Stimulated activated CD4-positive, alpha-beta T cell treated with anti-CD3 and anti-CD28 coated beads, Interleukin-2, amount 100 ng/mL, for 4 hours (primary cell): ENCODE data around the gene SSC4D.
A peak's percentile ranks its signal among the peaks of the same experiment; 100 is the strongest.
"Not testable (repeated sequence)": the region's sequence is repeated elsewhere in the genome, so short reads cannot be mapped to it uniquely, and the experiment has no call there.

Experiments used
- DNase-seq: peaks from one replicate; pipeline ENCODE4 v3.0.0-alpha.2; 2020; ENCODE audit warnings: low read depth

Gene SSC4D

GRCh38 chr7:76383089-76383944 lies 26.2 kb downstream of the SSC4D start:
- DNase-seq: no peak

GRCh38 chr7:76381814-76382213 lies 27.7 kb downstream of the SSC4D start:
- DNase-seq: no peak

- no peak for DNase-seq
Measured at GRCh38 chr7:76380623-76380966, 28.9 kb downstream of the SSC4D start.

GRCh38 chr7:76377186-76377918 lies 32.1 kb downstream of the SSC4D start:
- DNase-seq: no peak

- DNase-seq: no peak
Measured at GRCh38 chr7:76375251-76375650, 34.2 kb downstream of the SSC4D start.

GRCh38 chr7:76372984-76373833 lies 36.3 kb downstream of the SSC4D start:
- no peak for DNase-seq

GRCh38 chr7:76371396-76371795 lies 38.1 kb downstream of the SSC4D start:
- DNase-seq: no peak

GRCh38 chr7:76369018-76369417 lies 40.5 kb downstream of the SSC4D start:
- no peak for DNase-seq

- no peak for DNase-seq
Measured at GRCh38 chr7:76368190-76368589, 41.3 kb downstream of the SSC4D start.

- DNase-seq: no peak
Measured at GRCh38 chr7:76364198-76364584, 45.3 kb downstream of the SSC4D start.

- not testable (repeated sequence) for DNase-seq
Measured at GRCh38 chr7:76363754-76364153, 45.7 kb downstream of the SSC4D start.

GRCh38 chr7:76359978-76360638 lies 49.4 kb downstream of the SSC4D start:
- DNase-seq: no peak

GRCh38 chr7:76359111-76359977 lies 50.2 kb downstream of the SSC4D start:
- DNase-seq: peak; percentile 92

- DNase-seq: peak; percentile 79
Measured at GRCh38 chr7:76358481-76359110, 50.9 kb downstream of the SSC4D start, which contains the start of gene YWHAG. TSS of gene YWHAG (minus strand) at chr7:76358991. CDS start at chr7:76358808, 183 bp downstream.

- DNase-seq: peak; percentile 48
Measured at GRCh38 chr7:76358011-76358480, 51.5 kb downstream of the SSC4D start.

GRCh38 chr7:76357475-76358010 lies 52.0 kb downstream of the SSC4D start:
- DNase-seq: no peak

- no peak for DNase-seq
Measured at GRCh38 chr7:76356823-76357222, 52.7 kb downstream of the SSC4D start.

- DNase-seq: no peak
Measured at GRCh38 chr7:76356115-76356514, 53.4 kb downstream of the SSC4D start.

GRCh38 chr7:76354981-76355730 lies 54.3 kb downstream of the SSC4D start:
- DNase-seq: no peak
